Measurements from ENCODE around the gene FADS1.

DNA sequence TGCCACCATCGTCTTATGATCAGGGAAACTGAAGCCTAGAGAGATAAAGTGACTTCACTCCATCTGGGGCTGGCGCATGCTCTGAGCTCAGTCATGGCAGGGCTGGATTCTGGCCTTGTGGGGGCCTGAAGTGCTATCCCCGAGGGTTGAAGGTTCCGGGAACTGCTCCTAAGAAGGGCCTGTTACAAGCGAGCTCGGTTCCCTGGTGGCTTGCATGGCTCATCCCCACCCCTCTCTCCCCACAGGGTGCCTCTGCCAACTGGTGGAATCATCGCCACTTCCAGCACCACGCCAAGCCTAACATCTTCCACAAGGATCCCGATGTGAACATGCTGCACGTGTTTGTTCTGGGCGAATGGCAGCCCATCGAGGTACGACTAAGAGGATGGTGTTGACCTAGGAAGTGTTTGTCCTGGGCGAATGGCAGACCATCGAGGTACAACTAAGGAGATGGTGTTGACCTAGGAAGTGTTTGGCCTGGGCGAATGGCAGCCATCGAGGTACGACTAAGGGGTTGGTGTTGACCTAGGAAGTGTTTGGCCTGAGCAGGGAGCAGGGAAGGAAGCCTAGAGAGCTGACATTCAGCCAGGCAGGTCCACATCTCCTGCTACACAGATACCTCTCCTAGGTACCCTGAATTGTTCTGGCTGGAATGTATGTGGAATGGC is 31.2 kb upstream of the FADS1 start:
- TF ChIP-seq CTCF (IDR thresholded peaks at IDR 0.05; ENCODE audit: insufficient read depth, low read depth, low read length) (no peak), EZH2 (IDR thresholded peaks at IDR 0.05; ENCODE audit: insufficient read depth, low read length) (no peak)

Data from astrocyte (in vitro differentiated cells and primary cell).